Heart right ventricle (tissue), 16 donors: ENCODE data around the gene KDM2B. TPM values are rescaled to one million over a fixed set of nuclear protein-coding genes. Genes with fewer than 3 reads are reported as not detected.

Experiments used
- ATAC-seq, 8 donors: fragments of 200-7000 bp; cut with Tn5 transposase; one replicate each; pipeline ENCODE4 v1.9.1; 2020; ENCODE audit warnings: mild to moderate bottlenecking in 8 of 8, moderate library complexity in 8 of 8, moderate number of reproducible peaks in 1 of 8
- DNase-seq, 2 donors: peaks; one replicate each; pipeline ENCODE4 v3.0.0-alpha.2; 2020
- H3K27ac ChIP-seq, 10 donors: fragments of 200-600 bp; sonication (generic) in 2 of 10; one replicate each; pipeline versions ENCODE4 v1.5.0 to v1.8.0; 2020 to 2022; ENCODE audit warnings: mild to moderate bottlenecking in 3 of 10
- H3K27me3 ChIP-seq, 7 donors: fragments of 200-600 bp; one replicate each; pipeline ENCODE4 v1.8.0; 2021 to 2022; ENCODE audit warnings: mild to moderate bottlenecking in 2 of 7
- H3K36me3 ChIP-seq, 9 donors: fragments of 200-600 bp; sonication (generic) in 1 of 9; one replicate each; pipeline versions ENCODE4 v1.5.0 to v1.8.0; 2020 to 2022; ENCODE audit warnings: mild to moderate bottlenecking in 2 of 9
- H3K4me1 ChIP-seq, 9 donors: fragments of 200-600 bp; sonication (generic) in 1 of 9; one replicate each; pipeline versions ENCODE4 v1.5.0 to v1.8.0; 2020 to 2022; ENCODE audit warnings: mild to moderate bottlenecking in 4 of 9
- H3K4me3 ChIP-seq, 10 donors: fragments of 200-600 bp; sonication (generic) in 2 of 10; one replicate each; pipeline versions ENCODE4 v1.5.0 to v1.8.0; 2020 to 2022; ENCODE audit warnings: mild to moderate bottlenecking in 7 of 10, moderate library complexity in 2 of 10
- H3K9me3 ChIP-seq, 11 donors: fragments of 200-600 bp in 10 of 11; sonication (generic) in 2 of 11; one replicate each; pipeline versions ENCODE4 v1.5.0 to v1.8.0; 2013 to 2022; ENCODE audit warnings: mild to moderate bottlenecking in 2 of 11, control low read depth in 1 of 11, moderate library complexity in 1 of 11
- WGBS, 2 donors: extraction: QIAGEN DNeasy Blood & Tissue Kit; methylation state at CpG; one replicate each; pipeline ENCODE4 v1.1.7; 2013; ENCODE audit warnings: inconsistent platforms in 1 of 2; 5-methylcytosine and 5-hydroxymethylcytosine counted together
- intact Hi-C, 10 donors: fragments of 100-400 bp; cut with DNase I; formaldehyde crosslinking; loops; one replicate each; pipeline versions ENCODE4 v1.11.1 to v1.14.2; 2022
- polyA plus RNA-seq, 2 donors: library from polyadenylated mRNA; stranded (reverse); fragments of 200-250 nt; gene quantifications; one replicate each; pipeline ENCODE4 v1.2.3, GENCODE V29; 2013
- total RNA-seq, 10 donors: library from RNA; stranded (reverse); fragmentation: NEBNext Ultra II Directional in 3 of 10; extraction: Animal tissue kit (Norgen Biotek cat#: 25700) in 3 of 10; gene quantifications; one replicate each; pipeline versions ENCODE4 v1.2.1 to v1.2.4, GENCODE V29; 2021 to 2023
- TF ChIP-seq, protein P1 (sequence below), 9 donors: fragments of 200-600 bp; sonication (generic) in 2 of 9; IDR thresholded peaks; one replicate each; pipeline versions ENCODE4 v1.5.0 to v1.8.0; 2021 to 2022; ENCODE audit warnings: antibody characterized with exemption in 9 of 9, mild to moderate bottlenecking in 5 of 9, moderate library complexity in 1 of 9
- donor health status: Arrhythmogenic right ventricular cardiomyopathy.
- donor health status: ischemic (EF 13 %, LVEDD 7.1; RV severe dilation, severe dysfunction).
- donor health status: healthy with polysubstance abuse.
- donor health status: DM: no; HTN: yes; CAD: no.
- donor health status: DM: no; HTN: no; CAD: no.
- donor health status: ischemic (EF 25% LVEDD 6.9; RV normal size, moderate dysfunction).
- donor health status: ischemic (EF 25% LVEDD 5.7; RV mildly dilated, moderate dysfunction).
- donor health status: healthy.
- donor health status: DM: yes; HTN: yes; CAD: no.
- donor health status: Ischemic cardiomyopathy.
- donor health status: ischemic (EF 35%, LVEDD 5.7; RV mildly dilated, moderate dysfunction).
- donor health status: nonischemic (EF 11% LVEDD 7.7; RV severe dilation, severe dysfunction).
- donor health status: DM: yes; HTN: yes; CAD: no.
- donor health status: PGD.
- donor health status: ischemic (EF 29% LVEDD 5.4; RV normal size, mild dysfunction).
- donor health status: nonischemic (EF 23%, LVEDD 6.1; RV moderate dilation, normal function).

The KDM2B gene
- total and polyA plus RNA-seq, 12 donors = 4.8 to 18.4 (median 13.6) TPM

DNA sequence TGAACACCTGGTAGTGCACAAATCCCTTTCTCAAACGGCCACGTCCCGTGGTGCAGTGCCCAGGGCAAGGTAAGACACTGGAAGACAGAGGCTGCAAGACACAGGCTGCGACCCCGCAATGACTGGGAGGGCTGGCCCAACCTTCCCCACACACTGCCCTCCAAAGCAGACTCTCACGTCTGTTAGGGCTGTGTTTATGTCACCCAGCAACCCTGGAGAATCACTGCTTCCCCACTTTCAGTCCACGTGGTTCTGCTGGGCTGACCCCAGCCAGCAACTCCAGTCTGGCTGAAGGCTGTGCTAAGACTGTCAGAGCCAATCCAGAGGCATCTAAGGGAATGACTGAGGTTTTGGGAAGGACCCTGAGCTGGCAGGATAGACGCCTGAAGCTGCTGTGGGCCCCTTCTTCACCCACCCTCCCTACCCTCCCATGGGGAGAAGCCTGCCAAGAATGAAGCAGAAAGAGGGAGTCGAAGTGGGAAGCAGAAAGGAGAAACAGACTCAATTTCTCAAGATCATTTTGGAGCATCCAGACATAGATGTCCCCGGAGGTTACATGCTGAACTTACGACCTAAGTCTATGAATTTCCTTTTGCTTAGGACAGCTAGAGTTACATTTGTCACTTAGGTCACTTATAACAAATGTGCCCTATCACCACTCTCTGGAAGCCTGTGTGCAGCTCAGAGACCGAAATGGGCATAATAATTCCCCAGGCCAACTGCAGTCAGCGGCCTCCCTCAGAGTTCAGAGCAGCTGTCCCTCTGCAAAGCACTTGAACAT, 11.7 kb downstream of the KDM2B start:
- H3K36me3 ChIP-seq = peaks cover 0 to 28% (median 4%) of the 10 kb centered on the region in 9 donors
- peak overlapping the region in 1 of 10 donors; percentile 7 for H3K4me3 ChIP-seq
- H3K27ac ChIP-seq = peak overlapping the region in 9 of 10 donors; percentile 19 to 61 (median 38)
- DNase-seq = peak; percentile 29 to 60
- WGBS, 2 donors = 39 to 42% methylated on average over 13 of the region's 13 CpGs
- intact Hi-C loops = no loop called here
- TF ChIP-seq, protein P1, sequence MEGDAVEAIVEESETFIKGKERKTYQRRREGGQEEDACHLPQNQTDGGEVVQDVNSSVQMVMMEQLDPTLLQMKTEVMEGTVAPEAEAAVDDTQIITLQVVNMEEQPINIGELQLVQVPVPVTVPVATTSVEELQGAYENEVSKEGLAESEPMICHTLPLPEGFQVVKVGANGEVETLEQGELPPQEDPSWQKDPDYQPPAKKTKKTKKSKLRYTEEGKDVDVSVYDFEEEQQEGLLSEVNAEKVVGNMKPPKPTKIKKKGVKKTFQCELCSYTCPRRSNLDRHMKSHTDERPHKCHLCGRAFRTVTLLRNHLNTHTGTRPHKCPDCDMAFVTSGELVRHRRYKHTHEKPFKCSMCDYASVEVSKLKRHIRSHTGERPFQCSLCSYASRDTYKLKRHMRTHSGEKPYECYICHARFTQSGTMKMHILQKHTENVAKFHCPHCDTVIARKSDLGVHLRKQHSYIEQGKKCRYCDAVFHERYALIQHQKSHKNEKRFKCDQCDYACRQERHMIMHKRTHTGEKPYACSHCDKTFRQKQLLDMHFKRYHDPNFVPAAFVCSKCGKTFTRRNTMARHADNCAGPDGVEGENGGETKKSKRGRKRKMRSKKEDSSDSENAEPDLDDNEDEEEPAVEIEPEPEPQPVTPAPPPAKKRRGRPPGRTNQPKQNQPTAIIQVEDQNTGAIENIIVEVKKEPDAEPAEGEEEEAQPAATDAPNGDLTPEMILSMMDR (IDR thresholded peaks at IDR 0.05) = no peak
- no peaks in the 10 kb centered on the region for H3K27me3 ChIP-seq
- ATAC-seq = peak; percentile 88 to 95 (median 92)
- H3K9me3 ChIP-seq = no peaks in the 10 kb centered on the region
- H3K4me1 ChIP-seq = peaks cover 2 to 20% (median 17%) of the 10 kb centered on the region in 9 donors

DNA sequence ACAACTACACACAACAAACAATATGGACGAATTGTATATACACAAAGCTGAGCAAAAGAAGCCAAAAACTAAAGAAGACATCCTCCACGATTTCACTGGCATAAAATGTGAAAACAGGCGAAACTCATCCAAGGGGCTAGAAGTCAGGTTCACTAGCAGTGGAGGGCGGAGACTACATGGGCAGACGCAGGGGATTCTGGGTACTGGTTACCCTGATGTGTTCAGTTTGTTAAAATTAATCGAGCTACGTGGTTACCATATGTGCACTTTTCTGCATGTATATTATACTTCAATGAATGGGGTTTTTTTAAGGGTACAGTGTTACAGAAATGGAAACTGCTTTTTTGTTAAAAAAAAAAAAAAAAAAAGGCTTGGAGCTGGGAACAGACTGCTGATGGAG, 12.3 kb downstream of the KDM2B start:
- no peak for ATAC-seq
- Histone ChIP-seq H3K36me3 (peaks cover 0 to 23% (median 0%) of the 10 kb centered on the region in 9 donors), H3K27ac (peak overlapping the region in 6 of 10 donors; percentile 36 to 61 (median 55)), H3K4me3 (peak overlapping the region in 1 of 10 donors; percentile 7), H3K27me3 (no peaks in the 10 kb centered on the region), H3K9me3 (no peaks in the 10 kb centered on the region), H3K4me1 (peaks cover 2 to 20% (median 17%) of the 10 kb centered on the region in 9 donors)
- intact Hi-C loops = no loop called here
- TF ChIP-seq, protein P1 (IDR thresholded peaks at IDR 0.05) = no peak
- no peak for DNase-seq
- 79 to 80% methylated on average over 7 of the region's 7 CpGs for WGBS, 2 donors

- intact Hi-C loops = no loop called here
- H3K4me3 ChIP-seq = no peak overlapping the region
- H3K27me3 ChIP-seq = no peaks in the 10 kb centered on the region
- no peaks in the 10 kb centered on the region for H3K9me3 ChIP-seq
- TF ChIP-seq, protein P1 (IDR thresholded peaks at IDR 0.05) = no peak
- WGBS, 2 donors = 87 to 91% methylated on average over 7 of the region's 7 CpGs
- peaks cover 0 to 4% (median 0%) of the 10 kb centered on the region in 9 donors for H3K36me3 ChIP-seq
- H3K4me1 ChIP-seq = peaks cover 2 to 18% (median 15%) of the 10 kb centered on the region in 9 donors
- ATAC-seq (no peak), DNase-seq (no peak)
- H3K27ac ChIP-seq = no peak overlapping the region
Observed at GRCh38 chr12:121565076-121565475, 15.7 kb downstream of the KDM2B start.

DNA sequence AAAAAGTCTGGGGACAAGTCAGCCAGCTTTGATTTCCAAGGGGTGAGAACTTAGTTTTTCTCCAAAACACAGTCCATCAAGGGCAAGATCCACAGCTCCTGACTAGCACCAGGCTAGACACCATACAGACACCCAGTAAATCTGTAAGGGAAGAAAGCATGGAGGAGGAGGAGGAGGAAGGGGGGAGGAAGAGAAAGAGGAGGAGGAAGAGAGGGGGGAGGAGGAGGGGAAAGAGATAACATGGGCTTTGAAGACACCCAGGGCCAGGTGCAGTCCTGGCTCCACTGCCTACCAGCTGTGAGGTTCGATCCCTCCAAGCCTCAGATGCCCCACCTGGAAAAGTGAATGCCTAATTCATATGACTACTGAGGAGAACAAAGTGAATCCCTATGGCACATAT, 18.3 kb downstream of the KDM2B start:
- 86 to 94% methylated on average over 1 of the region's 1 CpG for WGBS, 2 donors

More for the DNA sequence above, 18.3 kb downstream of the KDM2B start:
- H3K27ac ChIP-seq = no peak overlapping the region
- H3K27me3 ChIP-seq = no peaks in the 10 kb centered on the region
- peaks cover 0 to 7% (median 0%) of the 10 kb centered on the region in 9 donors for H3K4me1 ChIP-seq
- ATAC-seq (no peak), DNase-seq (no peak)
- H3K4me3 ChIP-seq = no peak overlapping the region
- TF ChIP-seq, protein P1 (IDR thresholded peaks at IDR 0.05) = no peak
- H3K36me3 ChIP-seq = peaks cover 0 to 4% (median 0%) of the 10 kb centered on the region in 9 donors
- H3K9me3 ChIP-seq = no peaks in the 10 kb centered on the region
- intact Hi-C loops = no loop called here
